LHCN-M2 (cell line): Measurements from ENCODE around the gene TARP.
"Not testable (repeated sequence)": the region's sequence is repeated elsewhere in the genome, so short reads cannot be mapped to it uniquely, and the experiment has no call there.

Experiments used
- DNase-seq: peaks from one replicate; pipeline ENCODE4 v3.0.0-alpha.2; 2012; ENCODE audit warnings: low read depth

Gene TARP

DNA sequence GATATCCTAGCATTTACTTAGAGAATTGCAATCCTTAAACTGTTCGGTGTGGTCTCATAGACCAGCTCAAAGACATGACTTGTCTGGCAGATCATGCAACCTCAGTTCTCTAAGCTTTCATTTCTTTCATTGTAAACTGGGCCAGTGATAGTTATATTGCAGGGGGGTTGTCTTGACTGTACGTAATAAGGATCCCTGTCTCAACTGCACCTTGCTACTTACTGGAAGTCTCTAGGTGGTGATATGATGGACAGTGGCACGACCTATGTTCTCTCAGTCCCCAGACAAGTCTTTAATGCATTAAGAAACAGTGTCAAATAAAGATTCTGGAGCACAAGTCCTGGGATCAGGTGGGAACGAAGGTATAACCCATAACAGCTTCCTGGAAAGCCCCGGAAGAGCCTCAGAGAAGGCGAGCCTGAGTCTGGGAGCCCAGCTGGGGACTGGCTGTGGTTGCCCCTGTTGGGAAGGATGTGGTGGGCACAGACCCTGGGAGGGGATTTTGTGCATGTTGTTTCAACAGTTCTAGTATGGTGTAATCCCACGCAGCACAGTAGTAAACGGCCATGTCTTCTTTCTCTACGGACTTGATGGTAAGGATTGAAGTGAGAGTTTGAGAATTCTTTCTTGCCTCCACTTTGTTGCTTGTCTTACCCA lies 26.0 kb upstream of the TARP start:
- no peak for DNase-seq

GRCh38 chr7:38296059-38296857 lies 22.8 kb upstream of the TARP start:
- no peak for DNase-seq

DNA sequence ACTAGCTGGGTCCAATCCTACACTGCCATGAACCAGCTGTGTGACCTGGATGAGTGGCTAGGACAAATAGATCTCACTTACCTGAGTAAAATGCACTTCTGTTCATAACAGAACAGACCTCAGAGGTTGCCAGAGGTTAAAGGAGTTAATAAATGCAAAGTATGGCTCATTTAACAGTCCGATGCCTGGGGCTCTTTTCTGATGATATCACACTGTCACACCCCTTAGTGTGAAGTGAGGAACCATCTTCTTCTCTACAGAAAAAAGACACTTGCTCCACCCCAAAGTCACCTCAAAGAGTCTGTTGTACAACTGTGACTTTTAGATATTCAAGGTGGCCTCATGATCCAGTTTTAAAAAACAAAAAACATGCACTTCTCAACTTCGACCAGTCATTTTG lies 21.5 kb upstream of the TARP start:
- no peak for DNase-seq

DNA sequence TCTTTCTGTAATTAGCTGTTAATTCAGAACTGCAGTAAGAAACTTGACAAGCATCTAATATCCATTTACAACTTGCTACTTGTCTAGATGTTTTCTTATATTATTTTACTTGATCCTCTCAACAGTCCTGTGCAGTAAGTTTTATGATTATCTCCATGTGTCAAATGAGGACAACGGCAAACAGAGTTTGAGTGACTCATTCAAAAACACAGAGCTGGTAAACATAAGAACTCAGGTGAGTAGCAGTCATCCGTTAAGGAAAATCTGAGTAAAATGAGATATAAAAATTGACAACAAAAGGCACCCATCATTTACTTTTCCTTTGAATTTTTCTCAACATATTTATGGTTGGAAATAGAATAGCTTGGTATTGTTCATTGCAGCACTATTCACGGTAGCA lies 19.0 kb upstream of the TARP start:
- DNase-seq, result no peak

GRCh38 chr7:38291650-38292049 lies 18.2 kb upstream of the TARP start:
- DNase-seq, result no peak

DNA sequence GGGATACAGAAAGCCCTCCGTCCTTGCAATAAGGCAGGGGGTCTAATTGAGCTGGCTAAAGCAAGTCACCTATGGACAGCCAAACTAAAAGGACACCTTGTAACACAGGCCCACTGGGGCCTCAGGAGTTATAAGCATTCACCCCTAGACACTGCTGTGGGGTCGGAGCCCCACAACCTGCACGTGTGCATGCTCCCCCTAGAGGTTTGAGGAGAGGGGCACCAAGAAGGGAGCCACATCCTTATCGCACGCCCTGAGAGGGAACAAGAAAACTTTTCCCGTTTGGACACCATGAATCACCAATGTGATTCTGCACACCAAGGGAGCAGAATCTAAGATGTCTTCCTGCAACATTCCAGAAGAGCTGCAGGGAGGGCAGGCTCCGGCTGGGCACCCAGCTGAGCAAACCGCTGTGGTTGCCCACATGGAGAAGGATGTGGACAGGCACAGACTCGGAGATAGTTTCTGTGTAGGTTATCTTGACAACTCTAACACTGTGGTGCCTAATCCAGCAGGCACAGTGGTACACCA lies 17.7 kb upstream of the TARP start:
- DNase-seq, result no peak

- DNase-seq, result no peak
These were observed 11.1 kb upstream of the TARP start for GRCh38 chr7:38284553-38284952.

GRCh38 chr7:38283809-38284208 lies 10.4 kb upstream of the TARP start:
- DNase-seq, result no peak

- no peak for DNase-seq
These were observed 9.7 kb upstream of the TARP start for GRCh38 chr7:38283107-38283506.

DNA sequence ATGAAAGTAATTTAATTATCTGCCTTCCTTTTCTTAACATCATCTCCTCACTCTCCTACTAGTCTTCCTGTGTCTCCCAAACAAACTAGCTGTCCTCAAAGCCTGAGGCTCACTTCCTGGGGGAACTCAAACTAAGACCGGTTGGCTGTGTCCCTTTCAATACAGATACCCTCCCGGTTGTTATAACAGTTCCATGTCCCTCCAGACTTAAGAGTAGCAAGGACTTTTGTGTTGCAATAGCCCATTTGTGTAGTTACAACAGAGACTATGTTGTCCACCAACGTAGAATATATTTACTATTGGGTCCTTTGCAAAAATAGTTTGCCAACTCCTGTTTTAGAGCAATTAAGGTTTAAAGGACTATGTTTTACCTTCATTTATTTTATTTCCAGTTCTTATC lies 8.6 kb upstream of the TARP start:
- no peak for DNase-seq

GRCh38 chr7:38281266-38281665 lies 7.8 kb upstream of the TARP start:
- no peak for DNase-seq

DNA sequence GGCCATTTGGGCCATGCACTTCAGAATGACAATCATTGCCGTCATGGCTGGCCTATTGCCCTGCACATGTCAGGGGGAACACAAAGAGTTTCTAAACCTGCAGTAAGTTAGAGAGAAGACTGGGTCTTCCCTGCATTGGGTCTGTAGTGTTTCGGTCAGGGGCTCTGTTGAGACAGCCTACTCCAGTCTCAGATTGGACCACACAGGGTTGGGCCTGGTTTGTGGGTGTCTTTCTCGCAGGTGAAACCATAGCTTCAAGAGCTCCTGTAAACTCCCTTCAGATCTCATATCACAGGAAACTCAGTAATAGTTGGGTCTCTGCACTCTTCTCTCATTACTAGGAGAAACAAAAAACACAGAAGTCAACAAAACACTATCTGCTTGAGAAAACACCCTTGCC lies 7.3 kb upstream of the TARP start:
- DNase-seq, result no peak

DNA sequence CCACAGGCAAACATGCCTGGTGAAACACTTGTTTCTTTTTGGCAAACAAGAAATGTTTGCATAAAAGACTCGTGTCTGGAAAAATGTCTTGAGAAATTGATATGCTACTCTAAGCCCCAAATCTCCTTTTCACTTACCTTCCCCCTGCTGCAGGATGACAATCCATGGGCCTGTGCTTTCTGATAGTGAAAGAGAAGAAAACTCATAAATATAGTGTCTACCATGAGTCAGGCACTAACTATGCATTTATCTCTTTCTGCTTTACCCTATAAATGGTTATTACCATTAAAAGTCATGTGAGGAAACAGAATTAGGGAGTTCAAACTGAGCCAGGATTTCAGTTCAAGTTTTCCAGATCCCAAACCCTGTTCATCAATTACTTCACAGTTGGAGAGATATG lies 6.6 kb upstream of the TARP start:
- DNase-seq, result no peak

GRCh38 chr7:38276096-38276877 lies 2.9 kb upstream of the TARP start:
- DNase-seq, result no peak

- DNase-seq, result no peak
These were observed 1.6 kb upstream of the TARP start for GRCh38 chr7:38274927-38275620.

DNA sequence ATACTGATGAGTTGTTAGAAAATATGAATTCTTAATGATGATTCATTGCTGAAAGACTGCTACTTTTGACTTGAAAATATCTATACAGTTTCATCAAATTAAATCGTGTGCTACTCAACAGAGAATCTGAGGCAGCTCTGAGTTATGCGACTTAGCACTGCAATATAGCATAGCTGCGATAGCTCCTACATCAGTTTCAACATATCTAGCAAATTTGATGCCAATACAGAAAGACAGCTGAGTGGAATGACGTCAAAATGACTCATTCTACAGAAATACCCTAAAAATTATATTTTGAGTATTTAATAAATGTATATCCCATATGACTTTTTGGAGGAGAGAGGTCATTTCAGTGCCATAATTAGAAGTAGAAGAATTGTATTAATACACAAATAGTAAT lies 1.1 kb upstream of the TARP start:
- DNase-seq, result peak; percentile 10

- not testable (repeated sequence) for DNase-seq
These were observed 3.0 kb downstream of the TARP start for GRCh38 chr7:38270405-38270804.

GRCh38 chr7:38269704-38270346 lies 3.6 kb downstream of the TARP start:
- DNase-seq, result not testable (repeated sequence)

DNA sequence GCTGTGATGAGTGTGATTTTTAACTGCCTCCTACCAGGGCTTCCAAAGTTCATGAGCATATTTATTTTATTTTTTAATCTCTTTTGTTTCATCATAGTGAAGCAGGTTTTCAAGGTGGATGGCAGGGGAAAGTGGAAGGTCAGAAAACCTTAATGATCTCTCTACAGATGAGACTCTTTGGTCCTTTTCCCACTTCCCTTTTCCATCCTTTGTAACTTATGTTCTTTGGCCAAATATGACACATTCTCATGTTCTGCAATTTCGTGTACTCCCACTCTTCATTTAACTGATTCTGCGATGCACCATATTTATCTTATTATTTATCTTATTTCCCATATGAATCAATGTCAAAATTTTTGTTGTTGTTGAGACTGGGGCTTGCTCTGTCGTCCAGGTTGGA lies 7.5 kb downstream of the TARP start:
- not testable (repeated sequence) for DNase-seq

DNA sequence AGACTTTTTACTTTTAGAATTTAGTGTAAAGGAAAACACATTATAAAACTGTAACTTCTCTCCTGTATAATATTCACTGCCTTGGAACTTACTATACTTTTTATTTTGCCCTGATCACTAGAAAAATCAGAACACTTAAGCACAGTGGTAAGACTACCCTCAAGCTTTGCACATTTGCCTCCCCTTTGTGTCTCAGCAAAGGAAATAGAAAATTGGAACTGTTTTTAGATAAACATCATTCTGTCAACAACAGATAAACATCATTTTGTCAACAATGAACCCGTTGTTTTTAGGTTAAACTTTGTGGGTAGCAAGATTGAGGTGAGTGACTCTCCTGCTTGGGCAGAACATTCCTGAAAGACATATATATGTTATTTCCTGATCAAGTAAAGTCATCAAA lies 8.8 kb downstream of the TARP start:
- DNase-seq, result not testable (repeated sequence)

GRCh38 chr7:38263274-38263673 lies 10.2 kb downstream of the TARP start:
- DNase-seq, result not testable (repeated sequence)
